ENCODE results near the gene ARL15.
"Not testable (repeated sequence)": the region's sequence is repeated elsewhere in the genome, so short reads cannot be mapped to it uniquely, and the experiment has no call there.

ARL15 gene

GRCh38 chr5:54001976-54002775 is 308.2 kb downstream of the ARL15 start:
- Histone ChIP-seq H3K4me3 (ENCODE audit: low read length) (no peak overlapping the region), H3K27ac (ENCODE audit: low read length) (no peak overlapping the region), H3K4me1 (ENCODE audit: insufficient read depth, low read length) (peaks cover 17% of the 10 kb centered on the region), H3K27me3 (ENCODE audit: insufficient read depth, low read length) (no peaks in the 10 kb centered on the region), H3K36me3 (ENCODE audit: insufficient read depth, low read depth, low read length) (no peaks in the 10 kb centered on the region), H3K9me3 (ENCODE audit: insufficient read depth, low read depth, low read length) (no peaks in the 10 kb centered on the region), H3K9ac (ENCODE audit: low read depth, low read length) (no peak overlapping the region)

DNA sequence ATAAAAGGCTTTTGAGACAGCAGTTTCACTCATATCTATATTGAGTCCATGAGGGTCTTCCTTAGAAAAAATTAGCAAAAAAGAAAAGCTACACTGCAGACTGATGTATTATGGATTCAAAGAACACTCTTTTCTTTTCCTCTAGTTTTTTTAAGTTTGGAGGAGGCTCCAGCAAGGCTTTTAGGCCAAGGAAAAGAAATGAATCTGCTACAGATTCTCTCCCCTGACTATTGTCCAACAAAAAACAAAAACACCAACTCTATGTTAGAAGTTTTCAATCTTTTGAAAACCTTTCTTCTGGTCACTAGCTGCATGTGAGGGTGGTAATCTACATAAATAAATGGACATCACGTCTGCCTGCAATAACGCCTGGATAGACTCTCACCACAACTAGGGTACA is 310.4 kb downstream of the ARL15 start:
- H3K27me3 ChIP-seq (ENCODE audit: insufficient read depth, low read length) = no peaks in the 10 kb centered on the region
- no peaks in the 10 kb centered on the region for H3K36me3 ChIP-seq (ENCODE audit: insufficient read depth, low read depth, low read length)
- H3K9me3 ChIP-seq (ENCODE audit: insufficient read depth, low read depth, low read length) = no peaks in the 10 kb centered on the region
- H3K4me3 ChIP-seq (ENCODE audit: low read length) = no peak overlapping the region
- H3K27ac ChIP-seq (ENCODE audit: low read length) = no peak overlapping the region
- peaks cover 20% of the 10 kb centered on the region for H3K4me1 ChIP-seq (ENCODE audit: insufficient read depth, low read length)
- H3K9ac ChIP-seq (ENCODE audit: low read depth, low read length) = no peak overlapping the region

GRCh38 chr5:53997736-53998627 is 312.4 kb downstream of the ARL15 start:
- no peaks in the 10 kb centered on the region for H3K27me3 ChIP-seq (ENCODE audit: insufficient read depth, low read length)
- no peaks in the 10 kb centered on the region for H3K9me3 ChIP-seq (ENCODE audit: insufficient read depth, low read depth, low read length)
- H3K36me3 ChIP-seq (ENCODE audit: insufficient read depth, low read depth, low read length) = no peaks in the 10 kb centered on the region
- no peak overlapping the region; the same call in 1 of the 2 replicates for H3K4me3 ChIP-seq (ENCODE audit: low read length)
- 0 out of 2 replicates have a peak overlapping the region, but pooled peaks have one; percentile 11 for H3K9ac ChIP-seq (ENCODE audit: low read depth, low read length)
- peaks cover 27% of the 10 kb centered on the region for H3K4me1 ChIP-seq (ENCODE audit: insufficient read depth, low read length)
- no peak overlapping the region for H3K27ac ChIP-seq (ENCODE audit: low read length)

DNA sequence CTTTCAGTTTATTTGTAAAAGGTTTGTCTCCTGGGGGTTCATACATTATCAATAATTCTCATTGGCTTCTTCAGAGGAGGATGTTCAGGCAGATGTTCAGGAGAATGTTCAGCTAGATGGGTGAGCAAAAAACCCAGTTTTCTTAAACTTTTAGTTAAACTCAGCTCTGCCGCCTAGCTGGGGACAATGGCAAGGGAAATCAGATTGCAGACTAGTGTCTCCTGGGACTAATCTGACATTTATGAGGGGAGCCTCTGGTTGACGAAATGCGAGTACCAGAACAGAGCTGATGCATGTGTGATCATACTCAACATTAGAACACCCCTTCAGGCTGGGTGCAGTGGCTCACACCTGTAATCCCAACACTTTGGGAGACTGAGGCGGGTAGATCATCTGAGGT is 314.4 kb downstream of the ARL15 start:
- Histone ChIP-seq H3K9me3 (ENCODE audit: insufficient read depth, low read depth, low read length) (no peaks in the 10 kb centered on the region), H3K27me3 (ENCODE audit: insufficient read depth, low read length) (no peaks in the 10 kb centered on the region), H3K9ac (ENCODE audit: low read depth, low read length) (no peak overlapping the region), H3K4me3 (ENCODE audit: low read length) (no peak overlapping the region), H3K27ac (ENCODE audit: low read length) (no peak overlapping the region), H3K36me3 (ENCODE audit: insufficient read depth, low read depth, low read length) (no peaks in the 10 kb centered on the region), H3K4me1 (ENCODE audit: insufficient read depth, low read length) (peaks cover 27% of the 10 kb centered on the region)

DNA sequence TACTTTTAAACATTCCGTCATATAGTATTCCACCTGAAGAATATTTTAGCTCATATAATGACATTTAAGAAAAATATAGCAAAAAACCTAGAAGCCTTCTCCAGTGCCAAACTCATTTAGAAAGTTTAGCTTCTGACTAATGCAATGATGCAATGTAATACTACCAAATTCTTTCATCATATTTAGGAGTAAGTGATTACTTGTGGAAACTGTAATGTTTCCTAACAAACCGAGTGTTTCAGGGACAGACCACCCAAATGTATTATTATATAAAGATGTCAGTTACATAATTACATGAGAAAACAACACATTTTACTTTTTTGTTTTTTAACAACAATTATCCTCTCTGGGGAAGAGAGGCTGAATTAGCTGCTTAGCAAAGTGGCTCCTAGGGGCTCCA is 316.2 kb downstream of the ARL15 start:
- Histone ChIP-seq H3K36me3 (ENCODE audit: insufficient read depth, low read depth, low read length) (no peaks in the 10 kb centered on the region), H3K4me3 (ENCODE audit: low read length) (no peak overlapping the region), H3K9ac (ENCODE audit: low read depth, low read length) (no peak overlapping the region), H3K9me3 (ENCODE audit: insufficient read depth, low read depth, low read length) (no peaks in the 10 kb centered on the region), H3K4me1 (ENCODE audit: insufficient read depth, low read length) (peaks cover 32% of the 10 kb centered on the region), H3K27ac (ENCODE audit: low read length) (no peak overlapping the region), H3K27me3 (ENCODE audit: insufficient read depth, low read length) (no peaks in the 10 kb centered on the region)

DNA sequence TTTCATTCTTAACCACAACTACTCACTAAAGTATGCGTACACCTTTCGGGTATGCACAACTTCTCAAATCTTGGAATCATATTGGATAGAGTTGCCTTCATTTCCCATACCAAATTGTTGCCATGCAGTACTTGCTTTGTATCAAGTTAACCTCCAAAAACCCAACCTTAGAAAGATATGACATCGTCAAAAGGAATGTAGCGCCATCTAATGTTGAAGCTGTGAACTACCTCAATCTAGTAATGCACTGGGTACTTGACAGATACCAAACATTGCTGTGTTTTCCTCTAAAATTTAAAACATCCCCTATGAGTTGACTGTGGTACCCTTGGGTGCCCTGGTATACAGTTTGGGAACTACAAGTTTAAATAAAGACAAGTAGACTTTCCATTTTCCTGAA is 318.4 kb downstream of the ARL15 start:
- H3K4me1 ChIP-seq (ENCODE audit: insufficient read depth, low read length) = peaks cover 13% of the 10 kb centered on the region; the same call in 1 of the 2 replicates
- H3K4me3 ChIP-seq (ENCODE audit: low read length) = no peak overlapping the region
- no peaks in the 10 kb centered on the region for H3K9me3 ChIP-seq (ENCODE audit: insufficient read depth, low read depth, low read length)
- no peak overlapping the region for H3K27ac ChIP-seq (ENCODE audit: low read length)
- no peak overlapping the region for H3K9ac ChIP-seq (ENCODE audit: low read depth, low read length)
- no peaks in the 10 kb centered on the region for H3K27me3 ChIP-seq (ENCODE audit: insufficient read depth, low read length)
- H3K36me3 ChIP-seq (ENCODE audit: insufficient read depth, low read depth, low read length) = no peaks in the 10 kb centered on the region

GRCh38 chr5:53987101-53987500 is 323.3 kb downstream of the ARL15 start:
- Histone ChIP-seq H3K9me3 (ENCODE audit: insufficient read depth, low read depth, low read length) (no peaks in the 10 kb centered on the region), H3K4me3 (ENCODE audit: low read length) (no peak overlapping the region), H3K9ac (ENCODE audit: low read depth, low read length) (no peak overlapping the region), H3K36me3 (ENCODE audit: insufficient read depth, low read depth, low read length) (no peaks in the 10 kb centered on the region), H3K4me1 (ENCODE audit: insufficient read depth, low read length) (peaks cover 16% of the 10 kb centered on the region), H3K27me3 (ENCODE audit: insufficient read depth, low read length) (no peaks in the 10 kb centered on the region), H3K27ac (ENCODE audit: low read length) (no peak overlapping the region)

DNA sequence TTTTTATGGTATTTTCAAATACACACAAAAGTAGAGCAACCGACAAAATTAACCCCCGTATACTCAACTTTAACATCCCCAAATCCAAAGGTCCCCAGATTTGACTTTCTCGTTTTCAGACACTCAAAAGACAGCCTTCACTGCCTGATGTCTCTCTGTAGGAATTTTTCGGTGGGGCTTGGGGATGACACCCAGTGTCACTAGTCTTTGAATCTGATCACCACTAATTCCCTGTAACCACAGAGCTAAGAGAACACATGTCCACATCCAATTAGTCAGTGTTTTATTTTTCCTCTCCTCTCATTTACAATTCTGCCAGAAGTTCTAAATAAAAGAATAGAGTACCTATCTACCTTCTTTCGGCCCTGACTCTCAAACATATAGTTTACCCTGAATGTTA is 324.6 kb downstream of the ARL15 start:
- H3K4me3 ChIP-seq (ENCODE audit: low read length) = no peak overlapping the region
- peaks cover 16% of the 10 kb centered on the region for H3K4me1 ChIP-seq (ENCODE audit: insufficient read depth, low read length)
- no peak overlapping the region for H3K27ac ChIP-seq (ENCODE audit: low read length)
- H3K27me3 ChIP-seq (ENCODE audit: insufficient read depth, low read length) = no peaks in the 10 kb centered on the region
- H3K9me3 ChIP-seq (ENCODE audit: insufficient read depth, low read depth, low read length) = no peaks in the 10 kb centered on the region
- H3K9ac ChIP-seq (ENCODE audit: low read depth, low read length) = no peak overlapping the region
- H3K36me3 ChIP-seq (ENCODE audit: insufficient read depth, low read depth, low read length) = no peaks in the 10 kb centered on the region

DNA sequence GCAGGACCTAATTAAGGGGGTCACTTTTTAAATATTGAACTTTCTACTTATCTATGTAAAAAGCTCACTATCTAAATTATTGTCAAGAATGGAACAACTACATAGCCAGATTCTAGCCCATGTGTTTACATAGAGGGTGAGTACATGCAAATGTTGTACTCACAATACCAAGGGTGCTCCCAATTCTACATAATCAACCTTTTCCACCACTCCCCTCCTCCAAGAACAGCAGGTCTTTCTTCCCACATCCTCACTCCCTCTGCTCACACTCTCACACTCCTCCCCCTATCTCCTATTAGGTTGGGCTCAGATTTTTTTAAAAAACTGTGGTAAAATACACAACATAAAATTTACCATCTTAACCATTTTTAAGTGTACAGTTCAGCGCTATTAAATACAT is 325.4 kb downstream of the ARL15 start:
- Histone ChIP-seq H3K36me3 (ENCODE audit: insufficient read depth, low read depth, low read length) (no peaks in the 10 kb centered on the region), H3K4me1 (ENCODE audit: insufficient read depth, low read length) (peaks cover 11% of the 10 kb centered on the region), H3K27ac (ENCODE audit: low read length) (no peak overlapping the region), H3K9me3 (ENCODE audit: insufficient read depth, low read depth, low read length) (no peaks in the 10 kb centered on the region), H3K27me3 (ENCODE audit: insufficient read depth, low read length) (no peaks in the 10 kb centered on the region), H3K4me3 (ENCODE audit: low read length) (no peak overlapping the region), H3K9ac (ENCODE audit: low read depth, low read length) (no peak overlapping the region)

DNA sequence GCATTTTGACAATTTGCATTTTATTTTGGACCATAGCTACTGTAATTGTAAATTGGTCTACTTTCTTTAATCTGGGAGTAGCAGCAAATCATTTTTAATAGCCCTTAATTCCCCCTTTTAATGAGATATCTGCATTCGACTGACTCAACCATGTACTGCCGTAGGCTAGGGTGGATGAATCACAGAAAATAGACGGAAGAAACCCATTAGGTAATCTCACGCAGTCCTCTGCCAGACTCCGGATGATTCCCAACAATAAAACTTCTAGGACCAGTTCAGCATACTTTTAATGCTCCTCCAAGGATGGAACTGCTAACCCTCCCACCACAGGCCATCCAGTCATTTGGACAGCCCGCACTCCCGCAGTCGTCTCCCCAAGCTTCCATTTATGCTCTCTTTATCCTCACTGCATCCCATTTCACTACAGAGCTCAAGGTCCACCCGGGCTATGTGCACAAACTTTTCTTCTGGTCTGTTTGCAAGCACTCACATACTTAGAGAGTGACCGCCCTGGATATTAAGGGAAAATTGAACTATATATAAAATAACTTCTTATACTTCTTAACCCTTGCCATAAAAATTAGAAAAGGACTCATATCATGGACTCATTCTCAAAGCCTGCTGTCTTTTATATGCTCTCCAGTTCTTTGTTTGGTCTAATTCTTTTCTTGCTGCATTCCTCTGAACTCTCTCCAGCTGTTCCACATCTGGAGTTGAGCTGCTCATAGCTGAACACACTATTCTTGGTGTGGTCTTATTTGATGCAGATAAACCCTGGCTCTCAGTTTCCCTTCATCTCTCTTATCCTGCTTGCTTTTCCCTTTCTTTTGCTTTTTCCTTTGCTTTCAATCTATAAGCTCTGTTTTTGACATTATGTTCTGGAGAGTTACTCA is 326.6 kb downstream of the ARL15 start:
- Histone ChIP-seq H3K27ac (ENCODE audit: low read length) (no peak overlapping the region), H3K4me3 (ENCODE audit: low read length) (no peak overlapping the region), H3K9me3 (ENCODE audit: insufficient read depth, low read depth, low read length) (no peaks in the 10 kb centered on the region), H3K4me1 (ENCODE audit: insufficient read depth, low read length) (peaks cover 11% of the 10 kb centered on the region), H3K27me3 (ENCODE audit: insufficient read depth, low read length) (no peaks in the 10 kb centered on the region), H3K9ac (ENCODE audit: low read depth, low read length) (no peak overlapping the region), H3K36me3 (ENCODE audit: insufficient read depth, low read depth, low read length) (no peaks in the 10 kb centered on the region)

- H3K4me3 ChIP-seq (ENCODE audit: low read length); H3K36me3 ChIP-seq (ENCODE audit: insufficient read depth, low read depth, low read length); H3K27me3 ChIP-seq (ENCODE audit: insufficient read depth, low read length); H3K27ac ChIP-seq (ENCODE audit: low read length); H3K9ac ChIP-seq (ENCODE audit: low read depth, low read length); H3K9me3 ChIP-seq (ENCODE audit: insufficient read depth, low read depth, low read length): not testable (repeated sequence)
- H3K4me1 ChIP-seq (ENCODE audit: insufficient read depth, low read length) = peaks cover 11% of the 10 kb centered on the region
These were observed 328.1 kb downstream of the ARL15 start for GRCh38 chr5:53982319-53982718.

All from iPS-20b (cell line).